Keratinocyte (primary cell): ENCODE data around the gene CILP.

Experiments
- CTCF ChIP-seq, 3 experiments: IDR thresholded peaks in 1 of 3; conservative IDR thresholded peaks in 1 of 3; optimal IDR thresholded peaks in 1 of 3; 2 replicates in 2 of 3; 3 replicates in 1 of 3; pipeline versions ENCODE3 to v1.5.1; 2011; ENCODE audit warnings: low read length in 3 of 3, mild to moderate bottlenecking in 3 of 3, moderate library complexity in 2 of 3, control low read depth in 1 of 3, inconsistent platforms in 1 of 3; ENCODE audit not compliant: insufficient read depth in 2 of 3; ENCODE audit errors: extremely low read depth in 1 of 3
- EZH2 ChIP-seq: IDR thresholded peaks from one replicate; pipeline ENCODE4 v1.6.1; 2012; ENCODE audit warnings: inconsistent platforms, mild to moderate bottlenecking, low read length, moderate library complexity

GRCh38 chr15:65154720-65155119 is 56.6 kb downstream of the CILP start:
- no peak for TF ChIP-seq CTCF (optimal IDR thresholded peaks at IDR 0.05 in 1 of 3, IDR thresholded peaks at IDR 0.05 in 1 of 3, conservative IDR thresholded peaks at IDR 0.05 in 1 of 3; ENCODE audit: extremely low read depth in 1 of 3, insufficient read depth in 2 of 3, low read length in 3 of 3)
- no peak for TF ChIP-seq EZH2
